Left kidney (tissue), 2 donors: ENCODE data around the gene ASTN2. TPM values are rescaled to one million over a fixed set of nuclear protein-coding genes. Genes with fewer than 3 reads are reported as not detected.

Experiments used
- DNase-seq: peaks from one replicate; pipeline ENCODE4 v3.0.0-alpha.2; 2013
- polyA plus RNA-seq: library from polyadenylated mRNA; unstranded; fragments of 120-200 nt; gene quantifications from one replicate; pipeline ENCODE4 v1.2.1, GENCODE V29; 2013; ENCODE audit not compliant: insufficient read length

ASTN2 gene
- polyA plus RNA-seq, 1 donor = 17.2 TPM

GRCh38 chr9:116414374-116414773 is 1000.5 kb downstream of the ASTN2 start:
- DNase-seq = no peak

DNA sequence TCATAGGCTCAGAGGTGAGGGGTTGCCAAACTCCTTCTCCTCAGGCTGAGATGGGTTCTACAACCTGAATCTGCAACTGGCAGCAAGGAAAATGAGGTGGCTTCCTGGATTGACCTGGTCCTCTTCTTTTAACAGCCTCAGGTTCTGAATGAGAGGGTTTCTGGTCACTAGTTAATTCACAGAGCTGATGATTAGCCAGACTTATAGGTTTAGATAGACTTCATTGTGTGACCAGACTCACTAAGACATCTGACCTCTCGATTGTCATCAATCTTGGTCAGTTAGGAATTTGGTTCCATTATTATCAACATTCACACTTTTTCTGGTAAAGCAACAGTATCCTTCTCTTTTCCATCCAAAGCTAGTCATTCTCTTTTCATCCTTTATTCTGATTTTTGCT is 1003.4 kb downstream of the ASTN2 start:
- DNase-seq = no peak

DNA sequence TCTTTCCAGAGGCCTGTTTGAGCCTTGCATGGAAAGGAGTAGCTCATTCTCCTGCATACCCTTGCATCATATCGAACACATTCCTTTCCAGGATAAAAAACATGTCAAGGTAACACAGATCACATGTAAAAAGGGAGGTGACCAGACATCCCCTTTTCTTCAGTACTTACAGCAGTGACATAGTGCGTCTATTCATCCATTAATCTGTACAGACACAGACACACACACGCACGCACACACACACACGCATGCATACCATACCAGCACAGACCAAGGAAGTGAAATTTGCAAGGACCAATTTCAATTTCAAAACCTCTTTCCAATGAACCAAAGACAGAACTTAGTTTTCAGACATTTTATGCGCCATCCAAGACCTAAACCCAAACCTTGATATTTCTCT is 1005.2 kb downstream of the ASTN2 start:
- DNase-seq = no peak

GRCh38 chr9:116409129-116409528 is 1005.7 kb downstream of the ASTN2 start:
- no peak for DNase-seq

- no peak for DNase-seq
Measured at GRCh38 chr9:116406469-116406868, 1008.4 kb downstream of the ASTN2 start.

DNA sequence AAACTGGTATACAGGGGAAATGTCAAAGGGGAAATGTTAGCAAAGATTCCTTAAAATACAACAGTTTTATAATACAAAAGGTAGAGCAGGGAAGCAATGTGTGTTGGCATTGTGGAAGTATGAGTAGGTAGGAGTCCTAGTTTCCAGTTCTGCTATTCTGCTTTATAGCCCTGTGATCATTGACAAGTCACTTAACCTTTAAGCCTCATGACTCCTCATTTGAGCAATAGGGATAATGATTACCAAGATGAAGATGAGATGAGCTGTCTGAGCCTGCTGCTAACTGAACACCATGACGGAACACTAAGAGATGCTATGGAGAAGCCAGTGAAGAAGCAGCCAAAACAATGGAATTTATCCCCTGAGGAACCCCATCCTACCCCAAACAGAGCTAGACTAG is 1009.5 kb downstream of the ASTN2 start:
- no peak for DNase-seq

DNA sequence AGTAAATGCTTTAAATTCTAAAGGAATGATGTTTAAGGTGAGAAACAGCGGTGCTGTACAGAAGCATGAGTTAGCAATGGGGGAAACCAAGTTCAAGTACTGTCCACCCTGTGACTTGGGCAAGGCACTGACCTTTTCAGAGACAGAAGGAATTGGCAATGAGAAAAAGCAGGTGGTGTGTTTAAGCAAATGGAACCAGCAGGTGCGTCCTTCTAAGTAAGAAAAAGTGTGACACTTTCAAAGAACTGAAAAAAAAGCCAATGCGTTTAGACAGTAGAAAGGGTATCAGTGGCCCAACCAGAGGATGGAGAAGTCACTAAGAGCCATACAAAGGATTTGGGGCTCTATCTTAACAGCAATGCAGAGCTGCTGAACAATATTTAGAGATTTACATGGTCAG is 1010.6 kb downstream of the ASTN2 start:
- no peak for DNase-seq

GRCh38 chr9:116403171-116403570 is 1011.7 kb downstream of the ASTN2 start:
- DNase-seq = no peak

DNA sequence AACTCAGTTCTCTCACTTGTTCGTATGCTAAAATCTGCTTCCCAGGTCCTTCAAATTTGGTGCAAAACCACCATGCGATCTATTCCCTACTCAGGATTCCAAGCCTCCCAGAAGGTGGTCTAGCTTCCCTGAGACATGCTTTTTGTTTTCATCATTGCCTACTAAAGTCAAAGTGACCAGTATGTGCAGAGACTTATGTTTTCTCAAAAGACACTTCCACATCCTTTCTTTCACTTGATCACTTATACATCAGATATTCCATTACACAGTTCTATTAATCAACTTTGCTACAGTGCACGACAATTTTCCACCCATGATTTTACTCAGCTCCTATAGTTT is 1019.2 kb downstream of the ASTN2 start:
- no peak for DNase-seq

DNA sequence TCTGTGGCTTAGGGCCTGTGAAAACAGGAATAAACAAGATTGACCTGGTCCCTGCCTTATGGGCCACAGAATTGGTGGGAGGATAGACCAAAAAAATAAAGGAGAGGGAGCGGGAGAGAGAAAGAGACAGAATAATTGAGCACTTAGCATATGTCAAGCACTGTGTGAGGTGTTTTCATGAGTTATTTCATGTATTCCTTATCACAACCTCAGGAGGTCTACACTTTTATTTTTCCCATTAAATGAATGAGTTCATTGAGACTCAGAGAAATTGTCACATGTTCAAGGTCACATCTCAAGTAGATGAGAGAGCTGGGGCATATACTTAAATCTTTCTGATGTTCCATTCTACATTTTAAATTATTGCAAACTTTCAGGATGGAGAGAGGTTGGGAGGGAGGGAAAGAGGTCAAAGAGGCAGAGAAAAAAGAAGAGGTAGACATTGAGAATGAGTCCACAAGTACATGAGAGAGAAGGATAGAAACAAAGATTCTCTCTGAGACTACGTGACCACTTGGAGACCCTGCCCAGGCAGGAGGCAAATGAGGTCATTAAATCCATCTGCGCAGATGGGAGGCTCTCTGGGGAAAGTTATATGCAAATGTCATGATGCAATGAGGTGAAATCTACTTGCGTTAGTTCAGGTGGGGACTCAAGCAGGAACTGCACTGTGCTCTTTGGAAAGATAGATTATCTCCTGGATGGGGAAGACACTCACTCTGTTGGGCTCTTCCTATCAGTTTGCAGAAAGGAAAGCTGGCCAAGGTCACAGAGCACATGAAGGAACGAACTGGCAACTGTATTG is 1019.8 kb downstream of the ASTN2 start:
- no peak for DNase-seq

- no peak for DNase-seq
Measured at GRCh38 chr9:116394070-116394469, 1020.8 kb downstream of the ASTN2 start.

- no peak for DNase-seq
Measured at GRCh38 chr9:116393198-116393597, 1021.7 kb downstream of the ASTN2 start.

DNA sequence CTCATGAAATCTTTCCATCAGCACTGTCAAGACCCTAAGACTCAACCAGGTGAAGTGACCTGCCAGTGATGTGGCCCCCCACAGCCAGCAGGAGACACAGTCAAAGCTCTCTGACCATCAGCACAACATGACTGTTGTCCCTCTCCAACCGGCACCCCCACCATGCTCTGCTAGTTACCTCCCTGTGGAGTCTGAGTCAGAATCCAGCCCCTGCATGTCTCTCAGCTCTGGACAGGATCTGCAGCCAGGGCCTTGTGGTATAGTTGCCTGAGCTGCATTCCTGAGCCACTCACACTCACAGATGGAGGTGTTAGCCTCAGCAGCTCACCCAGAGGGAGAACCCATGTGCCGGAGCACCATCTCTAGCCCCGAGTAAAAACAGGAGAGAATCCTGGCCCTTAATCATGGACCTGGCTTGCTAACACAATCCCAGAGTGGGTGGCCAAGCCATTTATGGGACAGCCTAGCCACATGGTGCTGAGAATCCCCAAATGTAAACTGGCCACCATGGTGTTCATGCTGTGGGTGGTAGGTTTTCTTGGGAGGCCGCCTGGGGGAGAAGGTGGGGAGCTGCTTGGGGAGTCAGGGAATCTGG is 1023.5 kb downstream of the ASTN2 start:
- DNase-seq = no peak

GRCh38 chr9:116390303-116391228 is 1024.3 kb downstream of the ASTN2 start:
- DNase-seq = no peak

- DNase-seq = no peak
Measured at GRCh38 chr9:116389541-116390302, 1025.1 kb downstream of the ASTN2 start.

- DNase-seq = peak; percentile 42
Measured at GRCh38 chr9:116387934-116388698, 1026.7 kb downstream of the ASTN2 start.

DNA sequence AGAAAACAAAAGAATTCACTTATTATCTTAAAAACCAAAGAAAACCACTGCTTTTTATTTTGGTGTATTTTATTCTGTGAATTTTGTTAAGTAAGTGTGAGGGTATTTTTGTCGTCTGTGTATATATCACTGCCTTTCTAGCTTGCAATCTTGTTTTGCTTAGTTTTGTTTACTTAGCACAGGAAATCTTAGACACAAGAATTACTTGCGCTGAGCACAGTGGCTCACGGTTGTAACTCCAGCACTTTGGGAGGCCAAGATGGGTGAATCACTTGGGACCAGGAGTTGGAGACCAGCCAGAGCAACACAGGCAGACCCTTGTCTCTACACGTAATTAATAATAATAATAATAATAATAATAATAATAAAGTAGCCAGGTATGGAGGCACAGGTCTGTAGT is 1030.9 kb downstream of the ASTN2 start:
- DNase-seq = no peak

DNA sequence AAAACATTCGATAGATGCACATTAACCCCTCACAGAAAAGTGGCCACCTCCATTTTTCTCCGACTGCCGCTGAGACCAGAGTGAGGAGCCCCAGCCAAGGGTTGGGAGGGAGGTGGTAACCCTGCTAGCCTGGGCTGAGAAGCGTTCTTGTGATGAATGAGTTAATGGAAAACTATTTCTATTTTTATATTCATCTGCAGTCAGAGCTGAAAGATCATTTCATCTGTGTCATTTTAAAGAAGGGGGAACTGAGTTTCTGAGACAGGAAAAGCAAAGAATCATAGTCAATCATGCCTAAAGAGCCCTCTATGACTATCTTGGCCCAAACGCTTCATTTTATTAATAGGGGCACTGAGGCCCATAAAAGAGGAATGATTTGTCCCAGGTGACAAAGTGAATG is 1031.7 kb downstream of the ASTN2 start:
- no peak for DNase-seq

GRCh38 chr9:116382053-116382452 is 1032.8 kb downstream of the ASTN2 start:
- DNase-seq = no peak

DNA sequence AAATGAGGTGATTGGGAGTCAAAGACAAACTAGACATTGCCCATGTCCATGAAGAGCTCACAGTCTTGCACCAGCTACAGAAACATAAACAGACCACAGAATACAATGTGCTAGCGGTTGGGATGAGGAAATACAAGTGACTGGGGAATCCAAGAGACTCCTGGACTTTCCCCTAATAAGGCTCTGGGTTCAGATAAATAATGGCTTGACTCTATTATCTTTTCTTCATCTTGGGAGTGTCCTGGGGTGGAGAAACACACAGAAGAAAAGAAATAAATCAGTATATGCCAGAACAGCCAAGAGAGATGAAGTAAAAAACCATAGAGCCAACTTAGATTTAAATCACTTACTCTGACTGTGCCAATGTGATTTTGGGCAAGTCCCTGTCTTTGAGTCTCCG is 1033.5 kb downstream of the ASTN2 start:
- DNase-seq = no peak

GRCh38 chr9:116380496-116380995 is 1034.3 kb downstream of the ASTN2 start:
- no peak for DNase-seq
